Tibial nerve (tissue), 3 donors: ENCODE results near the gene LEF1.

Source experiments
- CTCF ChIP-seq, 5 experiments: fragments of 200-600 bp in 3 of 5; fragments of 450-650 bp in 2 of 5; sonication (generic) in 3 of 5; IDR thresholded peaks; one replicate each; pipeline ENCODE4 v1.5.1; 2016 to 2019; ENCODE audit warnings: antibody characterized with exemption in 5 of 5, mild to moderate bottlenecking in 3 of 5, moderate library complexity in 2 of 5
- POLR2A ChIP-seq, 2 donors: fragments of 450-650 bp; IDR thresholded peaks; one replicate each; pipeline ENCODE4 v1.6.1; 2017; ENCODE audit warnings: antibody characterized with exemption in 2 of 2, mild to moderate bottlenecking in 2 of 2, moderate library complexity in 2 of 2

- TF ChIP-seq POLR2A (IDR thresholded peaks at IDR 0.05) (no peak), CTCF (IDR thresholded peaks at IDR 0.05) (no peak)
Measured at GRCh38 chr4:108213308-108213707, 44.6 kb upstream of the LEF1 start.
